ENCODE results near the gene SNX8. TPM values are rescaled to one million over a fixed set of nuclear protein-coding genes. Genes with fewer than 3 reads are reported as not detected.
A peak's percentile ranks its signal among the peaks of the same experiment; 100 is the strongest.

SNX8 gene
- total and polyA plus RNA-seq, 2 of the 13 experiments (the other 11 are each of a cell fraction or from before 2014, with no cell fraction given) = 20.6 to 45.2 TPM

GRCh38 chr7:2353936-2354185 is 39.6 kb upstream of the SNX8 start (continued):
- TF ChIP-seq, protein P1, sequence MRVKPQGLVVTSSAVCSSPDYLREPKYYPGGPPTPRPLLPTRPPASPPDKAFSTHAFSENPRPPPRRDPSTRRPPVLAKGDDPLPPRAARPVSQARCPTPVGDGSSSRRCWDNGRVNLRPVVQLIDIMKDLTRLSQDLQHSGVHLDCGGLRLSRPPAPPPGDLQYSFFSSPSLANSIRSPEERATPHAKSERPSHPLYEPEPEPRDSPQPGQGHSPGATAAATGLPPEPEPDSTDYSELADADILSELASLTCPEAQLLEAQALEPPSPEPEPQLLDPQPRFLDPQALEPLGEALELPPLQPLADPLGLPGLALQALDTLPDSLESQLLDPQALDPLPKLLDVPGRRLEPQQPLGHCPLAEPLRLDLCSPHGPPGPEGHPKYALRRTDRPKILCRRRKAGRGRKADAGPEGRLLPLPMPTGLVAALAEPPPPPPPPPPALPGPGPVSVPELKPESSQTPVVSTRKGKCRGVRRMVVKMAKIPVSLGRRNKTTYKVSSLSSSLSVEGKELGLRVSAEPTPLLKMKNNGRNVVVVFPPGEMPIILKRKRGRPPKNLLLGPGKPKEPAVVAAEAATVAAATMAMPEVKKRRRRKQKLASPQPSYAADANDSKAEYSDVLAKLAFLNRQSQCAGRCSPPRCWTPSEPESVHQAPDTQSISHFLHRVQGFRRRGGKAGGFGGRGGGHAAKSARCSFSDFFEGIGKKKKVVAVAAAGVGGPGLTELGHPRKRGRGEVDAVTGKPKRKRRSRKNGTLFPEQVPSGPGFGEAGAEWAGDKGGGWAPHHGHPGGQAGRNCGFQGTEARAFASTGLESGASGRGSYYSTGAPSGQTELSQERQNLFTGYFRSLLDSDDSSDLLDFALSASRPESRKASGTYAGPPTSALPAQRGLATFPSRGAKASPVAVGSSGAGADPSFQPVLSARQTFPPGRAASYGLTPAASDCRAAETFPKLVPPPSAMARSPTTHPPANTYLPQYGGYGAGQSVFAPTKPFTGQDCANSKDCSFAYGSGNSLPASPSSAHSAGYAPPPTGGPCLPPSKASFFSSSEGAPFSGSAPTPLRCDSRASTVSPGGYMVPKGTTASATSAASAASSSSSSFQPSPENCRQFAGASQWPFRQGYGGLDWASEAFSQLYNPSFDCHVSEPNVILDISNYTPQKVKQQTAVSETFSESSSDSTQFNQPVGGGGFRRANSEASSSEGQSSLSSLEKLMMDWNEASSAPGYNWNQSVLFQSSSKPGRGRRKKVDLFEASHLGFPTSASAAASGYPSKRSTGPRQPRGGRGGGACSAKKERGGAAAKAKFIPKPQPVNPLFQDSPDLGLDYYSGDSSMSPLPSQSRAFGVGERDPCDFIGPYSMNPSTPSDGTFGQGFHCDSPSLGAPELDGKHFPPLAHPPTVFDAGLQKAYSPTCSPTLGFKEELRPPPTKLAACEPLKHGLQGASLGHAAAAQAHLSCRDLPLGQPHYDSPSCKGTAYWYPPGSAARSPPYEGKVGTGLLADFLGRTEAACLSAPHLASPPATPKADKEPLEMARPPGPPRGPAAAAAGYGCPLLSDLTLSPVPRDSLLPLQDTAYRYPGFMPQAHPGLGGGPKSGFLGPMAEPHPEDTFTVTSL (CRISPR knock-in tag; IDR thresholded peaks at IDR 0.05; ENCODE audit: borderline replicate concordance) = peak; percentile 71; the same call in 1 of the 2 replicates
- TF ChIP-seq ZNF33B (CRISPR knock-in tag; IDR thresholded peaks at IDR 0.05) (peak; percentile 85; the same call in 1 of the 2 replicates), ZNF205 (CRISPR knock-in tag; IDR thresholded peaks at IDR 0.05) (peak; percentile 75), ZNF34 (CRISPR knock-in tag; IDR thresholded peaks at IDR 0.05; ENCODE audit: borderline replicate concordance) (no peak), ZNF747 (CRISPR knock-in tag; IDR thresholded peaks at IDR 0.05; ENCODE audit: borderline replicate concordance) (0 out of 2 replicates have a peak, but pooled peaks have one; percentile 62), TBX2 (CRISPR knock-in tag; IDR thresholded peaks at IDR 0.05; ENCODE audit: borderline replicate concordance) (peak; percentile 77), TEAD3 (CRISPR knock-in tag; optimal IDR thresholded peaks at IDR 0.05; ENCODE audit: borderline replicate concordance) (peak; percentile 53), HNF4A (CRISPR knock-in tag; IDR thresholded peaks at IDR 0.05) (no peak), PBX2 (CRISPR knock-in tag; IDR thresholded peaks at IDR 0.05) (no peak), SIX4 (CRISPR knock-in tag; IDR thresholded peaks at IDR 0.05) (no peak), PHF21A (CRISPR knock-in tag; IDR thresholded peaks at IDR 0.05) (no peak; the same call in 1 of the 2 replicates), RFX1 (IDR thresholded peaks at IDR 0.05) (no peak), ZFY (CRISPR knock-in tag; IDR thresholded peaks at IDR 0.05) (peak; percentile 30; the same call in 1 of the 2 replicates), ZNF160 (CRISPR knock-in tag; IDR thresholded peaks at IDR 0.05) (peak; percentile 58; the same call in 1 of the 2 replicates), ZMYM3 (CRISPR knock-in tag; IDR thresholded peaks at IDR 0.05) (peak; percentile 74; the same call in 1 of the 2 replicates), TAF15 (IDR thresholded peaks at IDR 0.05; ENCODE audit: low read depth, low read length, poor library complexity, severe bottlenecking) (no peak)
- TF ChIP-seq, protein P2, sequence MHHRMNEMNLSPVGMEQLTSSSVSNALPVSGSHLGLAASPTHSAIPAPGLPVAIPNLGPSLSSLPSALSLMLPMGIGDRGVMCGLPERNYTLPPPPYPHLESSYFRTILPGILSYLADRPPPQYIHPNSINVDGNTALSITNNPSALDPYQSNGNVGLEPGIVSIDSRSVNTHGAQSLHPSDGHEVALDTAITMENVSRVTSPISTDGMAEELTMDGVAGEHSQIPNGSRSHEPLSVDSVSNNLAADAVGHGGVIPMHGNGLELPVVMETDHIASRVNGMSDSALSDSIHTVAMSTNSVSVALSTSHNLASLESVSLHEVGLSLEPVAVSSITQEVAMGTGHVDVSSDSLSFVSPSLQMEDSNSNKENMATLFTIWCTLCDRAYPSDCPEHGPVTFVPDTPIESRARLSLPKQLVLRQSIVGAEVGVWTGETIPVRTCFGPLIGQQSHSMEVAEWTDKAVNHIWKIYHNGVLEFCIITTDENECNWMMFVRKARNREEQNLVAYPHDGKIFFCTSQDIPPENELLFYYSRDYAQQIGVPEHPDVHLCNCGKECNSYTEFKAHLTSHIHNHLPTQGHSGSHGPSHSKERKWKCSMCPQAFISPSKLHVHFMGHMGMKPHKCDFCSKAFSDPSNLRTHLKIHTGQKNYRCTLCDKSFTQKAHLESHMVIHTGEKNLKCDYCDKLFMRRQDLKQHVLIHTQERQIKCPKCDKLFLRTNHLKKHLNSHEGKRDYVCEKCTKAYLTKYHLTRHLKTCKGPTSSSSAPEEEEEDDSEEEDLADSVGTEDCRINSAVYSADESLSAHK (CRISPR knock-in tag; IDR thresholded peaks at IDR 0.05; ENCODE audit: borderline replicate concordance) = peak; percentile 46; the same call in 1 of the 2 replicates
- TF ChIP-seq, protein P3, sequence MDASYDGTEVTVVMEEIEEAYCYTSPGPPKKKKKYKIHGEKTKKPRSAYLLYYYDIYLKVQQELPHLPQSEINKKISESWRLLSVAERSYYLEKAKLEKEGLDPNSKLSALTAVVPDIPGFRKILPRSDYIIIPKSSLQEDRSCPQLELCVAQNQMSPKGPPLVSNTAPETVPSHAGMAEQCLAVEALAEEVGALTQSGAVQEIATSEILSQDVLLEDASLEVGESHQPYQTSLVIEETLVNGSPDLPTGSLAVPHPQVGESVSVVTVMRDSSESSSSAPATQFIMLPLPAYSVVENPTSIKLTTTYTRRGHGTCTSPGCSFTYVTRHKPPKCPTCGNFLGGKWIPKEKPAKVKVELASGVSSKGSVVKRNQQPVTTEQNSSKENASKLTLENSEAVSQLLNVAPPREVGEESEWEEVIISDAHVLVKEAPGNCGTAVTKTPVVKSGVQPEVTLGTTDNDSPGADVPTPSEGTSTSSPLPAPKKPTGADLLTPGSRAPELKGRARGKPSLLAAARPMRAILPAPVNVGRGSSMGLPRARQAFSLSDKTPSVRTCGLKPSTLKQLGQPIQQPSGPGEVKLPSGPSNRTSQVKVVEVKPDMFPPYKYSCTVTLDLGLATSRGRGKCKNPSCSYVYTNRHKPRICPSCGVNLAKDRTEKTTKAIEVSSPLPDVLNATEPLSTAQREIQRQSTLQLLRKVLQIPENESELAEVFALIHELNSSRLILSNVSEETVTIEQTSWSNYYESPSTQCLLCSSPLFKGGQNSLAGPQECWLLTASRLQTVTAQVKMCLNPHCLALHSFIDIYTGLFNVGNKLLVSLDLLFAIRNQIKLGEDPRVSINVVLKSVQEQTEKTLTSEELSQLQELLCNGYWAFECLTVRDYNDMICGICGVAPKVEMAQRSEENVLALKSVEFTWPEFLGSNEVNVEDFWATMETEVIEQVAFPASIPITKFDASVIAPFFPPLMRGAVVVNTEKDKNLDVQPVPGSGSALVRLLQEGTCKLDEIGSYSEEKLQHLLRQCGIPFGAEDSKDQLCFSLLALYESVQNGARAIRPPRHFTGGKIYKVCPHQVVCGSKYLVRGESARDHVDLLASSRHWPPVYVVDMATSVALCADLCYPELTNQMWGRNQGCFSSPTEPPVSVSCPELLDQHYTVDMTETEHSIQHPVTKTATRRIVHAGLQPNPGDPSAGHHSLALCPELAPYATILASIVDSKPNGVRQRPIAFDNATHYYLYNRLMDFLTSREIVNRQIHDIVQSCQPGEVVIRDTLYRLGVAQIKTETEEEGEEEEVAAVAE (CRISPR knock-in tag; IDR thresholded peaks at IDR 0.05; ENCODE audit: borderline replicate concordance) = peak; percentile 66; the same call in 1 of the 2 replicates

Measured in HepG2 (cell line).